Mucosa of descending colon (tissue), 3 donors: ENCODE measurements around the gene PHYHD1. TPM values are rescaled to one million over a fixed set of nuclear protein-coding genes. Genes with fewer than 3 reads are reported as not detected.

Source experiments
- ATAC-seq: fragments of 200-7000 bp; cut with Tn5 transposase; one replicate; pipeline ENCODE4 v1.9.1; 2020; ENCODE audit warnings: mild to moderate bottlenecking, moderate library complexity
- DNase-seq, 3 donors: peaks; one replicate each; pipeline ENCODE4 v3.0.0-alpha.2; 2020
- H3K36me3 ChIP-seq: fragments of 200-600 bp; one replicate; pipeline ENCODE4 v1.8.0; 2021; ENCODE audit warnings: low read depth, mild to moderate bottlenecking
- H3K4me1 ChIP-seq: fragments of 200-600 bp; one replicate; pipeline ENCODE4 v1.8.0; 2021; ENCODE audit warnings: low read depth, mild to moderate bottlenecking
- H3K4me3 ChIP-seq: fragments of 200-600 bp; one replicate; pipeline ENCODE4 v1.8.0; 2021; ENCODE audit warnings: mild to moderate bottlenecking
- H3K9me3 ChIP-seq: fragments of 200-600 bp; one replicate; pipeline ENCODE4 v1.8.0; 2021; ENCODE audit warnings: mild to moderate bottlenecking
- CTCF ChIP-seq: fragments of 200-600 bp; IDR thresholded peaks from one replicate; pipeline ENCODE4 v1.8.0; 2022; ENCODE audit warnings: antibody characterized with exemption, mild to moderate bottlenecking
- intact Hi-C, 2 donors: fragments of 100-400 bp; cut with DNase I in 1 of 2; cut with micrococcal nuclease in 1 of 2; formaldehyde crosslinking; loops; one replicate each; pipeline versions ENCODE4 v1.11.0 to v1.11.1; 2022; cut with DNase I, micrococcal nuclease
- total RNA-seq, 3 donors: library from RNA; stranded (reverse); fragmentation: NEBNext Ultra II Directional in 2 of 3; extraction: Animal tissue kit (Norgen Biotek cat#: 25700) in 2 of 3; gene quantifications; one replicate each; pipeline versions ENCODE4 v1.2.1 to v1.2.4, GENCODE V29; 2021 to 2023
- donor health status: DM: no; HTN: no; CAD: no; lungs with moderate emphysema.
- donor health status: DM: no; HTN: no; CAD: no.
- donor health status: DM: no; HTN: yes; CAD: no.

The PHYHD1 gene
- total RNA-seq, 3 donors from 2014 or later: 2.2 to 19.0 (median 5.2) TPM

GRCh38 chr9:128891321-128892220 is 29.2 kb upstream of the PHYHD1 start:
- no peak for ATAC-seq
- intact Hi-C loops: no loop called here
- no peaks in the 10 kb centered on the region for H3K36me3 ChIP-seq

GRCh38 chr9:128892221-128892921 is 28.4 kb upstream of the PHYHD1 start:
- TF ChIP-seq CTCF: no peak
- ATAC-seq: peak; percentile 98
- H3K4me3 ChIP-seq: no peak overlapping the region
- no peaks in the 10 kb centered on the region for H3K9me3 ChIP-seq
- intact Hi-C loops: no loop called here
- peaks cover 25% of the 10 kb centered on the region for H3K4me1 ChIP-seq
- DNase-seq: peak; percentile 81 to 91 (median 87)
- H3K36me3 ChIP-seq: no peaks in the 10 kb centered on the region

More at GRCh38 chr9:128891321-128892220, 29.2 kb upstream of the PHYHD1 start:
- TF ChIP-seq CTCF: no peak
- Histone ChIP-seq H3K9me3 (no peaks in the 10 kb centered on the region), H3K4me3 (no peak overlapping the region), H3K4me1 (peaks cover 25% of the 10 kb centered on the region)
- no peak for DNase-seq

GRCh38 chr9:128893354-128893753 is 27.4 kb upstream of the PHYHD1 start:
- intact Hi-C loops: no loop called here
- Histone ChIP-seq H3K36me3 (no peaks in the 10 kb centered on the region), H3K4me3 (no peak overlapping the region), H3K4me1 (peaks cover 21% of the 10 kb centered on the region), H3K9me3 (no peaks in the 10 kb centered on the region)
- no peak for TF ChIP-seq CTCF
- DNase-seq: no peak
- ATAC-seq: no peak

GRCh38 chr9:128894764-128895163 is 26.0 kb upstream of the PHYHD1 start:
- intact Hi-C loops: no loop called here
- Histone ChIP-seq H3K36me3 (no peaks in the 10 kb centered on the region), H3K4me3 (no peak overlapping the region), H3K9me3 (no peaks in the 10 kb centered on the region), H3K4me1 (peaks cover 21% of the 10 kb centered on the region)
- no peak for ATAC-seq
- DNase-seq: no peak
- no peak for TF ChIP-seq CTCF

GRCh38 chr9:128895556-128895955 is 25.2 kb upstream of the PHYHD1 start:
- ATAC-seq: no peak
- Histone ChIP-seq H3K4me1 (peaks cover 21% of the 10 kb centered on the region), H3K36me3 (no peaks in the 10 kb centered on the region), H3K9me3 (no peaks in the 10 kb centered on the region), H3K4me3 (no peak overlapping the region)
- intact Hi-C loops: no loop called here
- no peak for DNase-seq
- TF ChIP-seq CTCF: no peak
